HG03342 (cell line): Measurements from ENCODE around the gene TMX3.
A peak's percentile ranks its signal among the peaks of the same experiment; 100 is the strongest.

Experiments used
- ATAC-seq: cut with Tn5 transposase; IDR thresholded peaks from one replicate; pipeline ENCODE4 v1.9.1; 2021; ENCODE audit warnings: mild to moderate bottlenecking, moderate library complexity; ENCODE audit not compliant: unreplicated experiment

Gene TMX3, protein sequence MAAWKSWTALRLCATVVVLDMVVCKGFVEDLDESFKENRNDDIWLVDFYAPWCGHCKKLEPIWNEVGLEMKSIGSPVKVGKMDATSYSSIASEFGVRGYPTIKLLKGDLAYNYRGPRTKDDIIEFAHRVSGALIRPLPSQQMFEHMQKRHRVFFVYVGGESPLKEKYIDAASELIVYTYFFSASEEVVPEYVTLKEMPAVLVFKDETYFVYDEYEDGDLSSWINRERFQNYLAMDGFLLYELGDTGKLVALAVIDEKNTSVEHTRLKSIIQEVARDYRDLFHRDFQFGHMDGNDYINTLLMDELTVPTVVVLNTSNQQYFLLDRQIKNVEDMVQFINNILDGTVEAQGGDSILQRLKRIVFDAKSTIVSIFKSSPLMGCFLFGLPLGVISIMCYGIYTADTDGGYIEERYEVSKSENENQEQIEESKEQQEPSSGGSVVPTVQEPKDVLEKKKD

GRCh38 chr18:68714712-68715496 is at the start of gene TMX3:
Gene TMX3 (minus strand): TSS chr18:68715108. CDS start chr18:68714981, 127 bp downstream.
- peak; percentile 96 for ATAC-seq

DNA sequence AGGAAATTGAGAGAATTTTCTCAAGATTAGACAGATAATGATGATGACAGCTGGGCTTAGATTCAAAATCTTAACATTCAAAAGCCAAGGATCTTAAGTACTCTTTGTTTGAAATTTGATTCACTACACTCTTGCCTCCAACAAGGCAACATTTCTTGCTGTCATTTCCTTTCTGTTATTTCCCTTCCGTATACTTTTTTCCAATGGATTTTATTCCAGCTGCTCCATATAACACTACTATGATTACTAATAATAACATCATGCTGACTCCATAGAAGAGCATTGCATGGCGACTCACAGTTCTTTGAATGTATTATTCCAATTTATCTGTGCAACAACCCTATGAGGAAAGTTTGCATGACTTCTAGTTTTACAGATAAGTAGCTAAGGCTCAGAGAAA is 49.1 kb upstream of the TMX3 start:
- ATAC-seq: no peak

- no peak for ATAC-seq
Observed at GRCh38 chr18:68763083-68763482, 48.2 kb upstream of the TMX3 start.

- no peak for ATAC-seq
Observed at GRCh38 chr18:68759308-68759707, 44.4 kb upstream of the TMX3 start.

DNA sequence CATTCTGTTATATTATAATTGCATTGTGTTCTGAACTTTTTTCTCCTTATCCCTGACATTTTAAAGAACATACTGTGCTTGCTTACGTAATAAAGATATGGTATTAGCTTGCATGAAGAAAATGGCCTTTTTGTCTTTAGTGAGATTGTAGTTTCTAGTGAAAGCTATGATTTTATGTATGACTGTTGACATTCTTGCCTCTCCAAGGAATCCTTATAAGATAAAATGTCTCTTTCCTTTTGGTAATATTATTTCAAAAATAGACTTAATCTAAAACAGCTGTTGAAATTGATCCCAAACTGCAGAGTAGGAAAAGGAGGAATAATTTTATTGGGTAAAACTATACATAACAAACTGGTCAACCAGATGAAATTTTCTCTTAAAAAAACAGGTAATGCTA is 42.2 kb upstream of the TMX3 start:
- ATAC-seq: no peak

- no peak for ATAC-seq
Observed at GRCh38 chr18:68742206-68742605, 27.3 kb upstream of the TMX3 start.

DNA sequence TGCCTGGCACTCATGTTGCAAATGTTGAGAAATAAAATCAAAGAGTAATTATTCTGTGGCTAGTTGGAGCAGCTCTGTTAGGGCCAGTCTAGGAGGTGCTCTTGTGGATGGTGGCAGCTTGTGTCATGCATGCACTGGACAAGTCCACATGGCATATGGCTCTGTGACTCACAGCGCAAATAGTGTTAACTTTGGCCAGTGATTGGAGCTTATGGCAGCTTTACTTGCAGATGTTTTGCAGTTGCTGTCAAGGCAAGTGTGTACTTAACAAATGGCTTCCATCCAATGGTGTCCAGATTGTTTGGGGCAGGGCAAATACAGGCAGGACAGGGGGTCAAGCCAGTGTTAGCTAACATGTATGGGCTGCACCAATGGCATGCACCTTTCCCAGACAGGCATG is 26.1 kb upstream of the TMX3 start:
- ATAC-seq: no peak

- ATAC-seq: no peak
Observed at GRCh38 chr18:68739462-68739861, 24.6 kb upstream of the TMX3 start.

GRCh38 chr18:68738564-68738963 is 23.7 kb upstream of the TMX3 start:
- ATAC-seq: no peak

DNA sequence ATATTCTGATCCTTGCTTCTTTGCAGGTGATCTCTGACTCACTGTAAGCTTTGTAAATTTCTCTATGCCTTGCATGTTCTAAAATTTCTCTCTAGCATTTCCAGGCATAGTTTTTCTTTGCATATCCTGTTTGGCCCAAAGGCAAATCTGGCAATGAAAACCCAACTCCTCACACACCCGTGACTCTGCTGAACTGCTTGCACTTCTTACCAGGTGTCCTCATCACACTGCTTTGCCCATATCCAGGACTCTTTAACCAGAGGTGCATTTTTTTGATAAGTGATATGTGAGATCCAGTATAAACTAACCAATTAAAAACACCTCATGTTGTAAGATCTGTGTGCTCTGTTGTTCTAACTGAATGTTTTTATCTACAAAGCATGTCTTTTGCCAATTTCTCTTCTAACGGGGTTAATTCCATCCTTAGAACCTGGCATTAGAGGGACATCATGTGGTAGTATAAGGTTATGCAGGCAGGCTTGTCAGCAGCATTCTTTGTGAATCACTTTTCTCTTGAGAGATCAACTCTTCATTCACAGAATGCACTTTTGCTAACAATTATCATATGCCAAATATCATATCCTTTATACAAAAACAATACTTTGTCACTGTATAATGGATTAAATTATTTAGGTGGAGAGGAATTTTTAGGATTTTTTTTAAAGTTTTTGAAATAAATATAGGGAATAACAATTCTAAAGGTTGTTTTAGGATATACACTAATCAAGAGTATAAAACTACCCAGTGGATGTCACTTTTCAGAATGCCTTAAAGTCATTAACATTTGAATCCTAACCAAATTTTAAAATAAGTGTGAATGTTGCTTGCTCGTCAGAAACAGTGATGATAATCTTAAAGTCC is 20.8 kb upstream of the TMX3 start:
- peak; percentile 91 for ATAC-seq

DNA sequence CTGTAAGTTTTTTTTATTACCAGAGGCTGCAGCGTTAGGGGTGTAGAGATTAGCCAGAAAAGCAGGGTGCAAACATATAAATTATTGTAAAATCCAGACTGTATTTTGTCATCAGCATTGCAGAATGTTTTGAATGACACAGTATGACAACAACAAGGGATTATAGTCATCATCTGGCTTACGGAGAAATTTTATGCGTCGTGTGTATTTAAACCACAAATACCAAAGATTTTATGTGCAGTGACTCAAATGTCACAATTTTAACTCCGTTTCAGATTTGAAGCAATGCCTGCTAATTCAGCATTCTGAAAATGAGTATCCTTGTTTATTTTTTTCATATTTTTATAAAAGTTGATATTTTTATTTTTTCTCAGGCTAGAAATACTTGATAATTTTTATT is 19.4 kb upstream of the TMX3 start:
- no peak for ATAC-seq

- no peak for ATAC-seq
Observed at GRCh38 chr18:68733707-68734106, 18.8 kb upstream of the TMX3 start.

DNA sequence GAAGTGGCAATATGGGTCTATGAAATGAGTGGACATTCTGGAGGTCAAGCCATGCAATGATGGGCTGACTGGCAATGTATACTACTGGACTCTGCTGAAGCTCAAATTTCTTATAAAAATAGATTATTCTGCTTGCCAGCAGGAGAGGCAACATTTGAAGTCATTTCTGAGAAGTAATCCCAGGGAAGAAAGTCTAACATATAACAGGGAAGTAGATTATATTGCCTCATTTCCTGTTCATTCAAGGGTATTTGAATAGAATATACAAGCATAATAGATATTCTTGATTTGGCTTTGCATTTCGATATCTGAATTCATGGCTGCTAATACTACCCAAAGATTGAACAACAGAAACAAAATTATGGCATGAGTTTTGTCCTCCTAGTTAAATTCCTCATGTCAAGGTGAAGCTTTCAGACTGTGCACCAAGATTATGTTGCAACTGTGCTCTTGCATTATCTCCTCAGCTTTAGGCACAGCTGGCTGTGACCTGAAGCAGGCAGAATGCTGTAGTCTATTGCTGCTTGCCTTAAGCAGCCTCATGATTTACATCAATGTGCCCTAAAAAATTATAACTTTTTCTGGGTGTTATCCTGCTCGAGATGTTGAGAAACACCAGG is 13.3 kb upstream of the TMX3 start:
- no peak for ATAC-seq

- ATAC-seq: no peak
Observed at GRCh38 chr18:68727506-68727905, 12.6 kb upstream of the TMX3 start.

DNA sequence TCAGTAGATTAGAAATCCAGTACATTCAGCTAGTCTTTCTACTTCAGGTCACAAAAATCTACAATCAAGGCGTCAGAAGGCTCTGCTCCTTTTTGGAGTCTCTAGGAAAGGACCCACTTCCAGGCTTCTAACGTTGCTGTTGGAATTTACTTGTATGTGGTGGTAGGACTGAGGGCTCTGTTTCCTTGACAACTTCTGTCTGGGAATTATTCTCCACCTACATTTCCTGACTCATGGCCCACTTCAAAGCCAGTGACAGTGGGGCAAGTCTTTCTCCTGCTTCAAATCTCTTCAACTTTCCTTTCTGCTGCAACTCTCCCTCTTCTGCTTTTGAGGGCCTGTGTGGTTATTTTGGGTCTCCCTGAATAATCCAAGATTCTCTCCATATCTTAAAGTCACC is 10.4 kb upstream of the TMX3 start:
- no peak for ATAC-seq

DNA sequence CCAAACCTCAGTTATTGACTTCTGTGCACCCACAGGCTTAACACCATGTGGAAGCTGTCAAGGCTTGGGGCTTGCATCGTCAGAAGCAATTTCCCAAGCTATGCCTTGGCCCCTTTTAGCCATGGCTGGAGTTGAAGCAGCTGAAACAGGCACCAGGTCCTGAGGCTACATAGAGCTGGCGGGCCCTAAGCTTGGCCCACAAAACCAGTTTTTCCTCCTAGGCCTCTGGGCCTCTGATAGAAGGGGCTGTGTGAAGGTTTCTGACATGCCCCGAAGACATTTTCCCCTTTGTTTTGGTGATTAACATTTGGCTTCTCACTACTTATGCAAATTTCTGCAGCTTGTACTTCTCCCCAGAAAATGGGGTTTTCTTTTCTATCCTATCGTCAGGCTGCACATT is 9.1 kb upstream of the TMX3 start:
- no peak for ATAC-seq

DNA sequence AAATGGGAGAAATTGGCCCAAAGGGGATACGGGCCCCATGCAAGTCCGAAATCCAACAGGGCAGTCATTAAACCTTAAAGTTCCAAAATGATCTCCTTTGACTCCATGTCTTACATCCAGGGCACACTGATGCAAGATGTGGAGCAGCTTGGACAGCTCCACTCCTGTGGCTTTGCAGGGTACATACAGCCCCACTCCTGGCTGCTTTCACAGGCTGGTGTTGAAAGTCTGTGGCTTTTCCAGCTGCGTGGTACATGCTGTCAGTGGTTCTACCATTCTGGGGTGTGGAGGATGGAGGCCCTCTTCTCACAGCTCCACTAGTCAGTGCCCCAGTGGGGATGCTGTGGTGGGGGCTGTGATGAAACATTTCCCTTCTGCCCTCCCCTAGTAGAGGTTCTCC is 8.6 kb upstream of the TMX3 start:
- no peak for ATAC-seq

- ATAC-seq: no peak
Observed at GRCh38 chr18:68722821-68723220, 7.9 kb upstream of the TMX3 start.

- peak; percentile 86 for ATAC-seq
Observed at GRCh38 chr18:68721681-68722583, 7.0 kb upstream of the TMX3 start.

DNA sequence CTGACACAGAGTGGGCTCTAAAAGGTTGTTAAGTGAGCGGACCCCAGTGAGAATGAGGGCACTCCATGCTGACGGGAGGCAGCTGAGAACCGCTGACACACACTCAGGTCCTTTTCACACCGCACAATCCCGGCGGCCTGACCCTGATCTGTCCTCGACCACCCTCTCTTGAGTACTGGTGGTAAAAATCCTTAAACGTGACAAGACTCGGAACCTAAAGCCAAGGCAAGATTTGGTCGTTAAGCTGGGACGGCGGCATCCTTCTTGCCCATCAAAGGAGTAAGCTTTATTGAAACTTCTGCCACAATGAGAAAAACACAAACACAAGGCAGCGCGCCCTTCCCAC is 569 bp downstream of the TMX3 start:
- ATAC-seq: peak; percentile 8
